ENCODE results near the gene GPRIN1. TPM values are rescaled to one million over a fixed set of nuclear protein-coding genes. Genes with fewer than 3 reads are reported as not detected.
A peak's percentile ranks its signal among the peaks of the same experiment; 100 is the strongest.
"Not testable (repeated sequence)": the region's sequence is repeated elsewhere in the genome, so short reads cannot be mapped to it uniquely, and the experiment has no call there.

The GPRIN1 gene
- total RNA-seq, 3 donors from 2014 or later, result 0.64 to 1.2 (median 0.98) TPM

DNA sequence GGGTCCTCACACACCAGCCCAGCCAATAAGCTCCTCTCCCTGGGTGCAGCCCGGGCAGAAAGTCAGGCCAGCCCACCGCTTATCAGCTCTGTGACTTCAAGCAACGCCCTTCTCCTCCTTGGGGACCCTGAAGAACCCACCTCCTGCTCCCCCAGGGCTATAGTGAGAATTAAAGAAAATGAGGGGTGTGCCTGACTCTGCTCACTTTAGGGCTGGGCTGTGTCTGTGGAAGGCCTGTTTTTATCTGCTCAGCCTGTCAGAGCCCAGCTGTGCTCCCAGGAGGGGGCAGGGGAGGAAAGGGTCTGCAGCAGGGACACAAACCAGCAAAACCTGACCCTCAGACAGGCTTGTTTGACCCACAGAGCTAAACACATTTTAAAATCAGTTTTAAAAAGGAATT is 3.9 kb downstream of the GPRIN1 start:
- Histone ChIP-seq H3K4me1 (peaks cover 0 to 4% of the 10 kb centered on the region in 2 donors), H3K36me3 (no peaks in the 10 kb centered on the region), H3K9me3 (no peaks in the 10 kb centered on the region), H3K27ac (no peak overlapping the region), H3K27me3 (peaks cover 0 to 3% of the 10 kb centered on the region in 2 donors), H3K4me3 (no peak overlapping the region)
- TF ChIP-seq, protein P1, sequence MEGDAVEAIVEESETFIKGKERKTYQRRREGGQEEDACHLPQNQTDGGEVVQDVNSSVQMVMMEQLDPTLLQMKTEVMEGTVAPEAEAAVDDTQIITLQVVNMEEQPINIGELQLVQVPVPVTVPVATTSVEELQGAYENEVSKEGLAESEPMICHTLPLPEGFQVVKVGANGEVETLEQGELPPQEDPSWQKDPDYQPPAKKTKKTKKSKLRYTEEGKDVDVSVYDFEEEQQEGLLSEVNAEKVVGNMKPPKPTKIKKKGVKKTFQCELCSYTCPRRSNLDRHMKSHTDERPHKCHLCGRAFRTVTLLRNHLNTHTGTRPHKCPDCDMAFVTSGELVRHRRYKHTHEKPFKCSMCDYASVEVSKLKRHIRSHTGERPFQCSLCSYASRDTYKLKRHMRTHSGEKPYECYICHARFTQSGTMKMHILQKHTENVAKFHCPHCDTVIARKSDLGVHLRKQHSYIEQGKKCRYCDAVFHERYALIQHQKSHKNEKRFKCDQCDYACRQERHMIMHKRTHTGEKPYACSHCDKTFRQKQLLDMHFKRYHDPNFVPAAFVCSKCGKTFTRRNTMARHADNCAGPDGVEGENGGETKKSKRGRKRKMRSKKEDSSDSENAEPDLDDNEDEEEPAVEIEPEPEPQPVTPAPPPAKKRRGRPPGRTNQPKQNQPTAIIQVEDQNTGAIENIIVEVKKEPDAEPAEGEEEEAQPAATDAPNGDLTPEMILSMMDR (IDR thresholded peaks at IDR 0.05), result no peak
- TF ChIP-seq POLR2A (IDR thresholded peaks at IDR 0.05), result no peak
- no peak for TF ChIP-seq POLR2AphosphoS5 (IDR thresholded peaks at IDR 0.05)
- intact Hi-C loops (cut with DNase I; ENCODE audit: low total_unique reads), result no loop called here
- no peak for DNase-seq (ENCODE audit: low spot score in 2 of 2)

DNA sequence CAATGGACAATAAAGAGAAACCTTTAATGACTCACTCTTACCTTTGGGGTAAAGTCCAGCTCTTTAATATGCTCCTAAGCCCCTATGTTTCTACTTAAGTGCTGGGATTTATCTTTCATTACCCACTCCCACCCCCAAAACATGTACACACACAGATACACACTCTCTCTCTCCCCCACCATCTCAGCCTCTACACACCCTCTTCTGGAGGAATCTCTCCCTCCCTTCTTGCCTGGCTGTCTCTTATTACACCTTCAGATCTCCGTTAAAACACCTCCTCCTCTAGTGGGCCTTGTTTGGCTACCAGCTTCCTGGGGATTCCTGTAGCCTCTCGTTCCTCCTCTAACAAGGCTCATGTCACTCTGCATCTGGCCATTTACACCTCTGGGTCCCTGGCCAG is 6.9 kb downstream of the GPRIN1 start:
- intact Hi-C loops (cut with DNase I; ENCODE audit: low total_unique reads), result no loop called here
- TF ChIP-seq, protein P1 (IDR thresholded peaks at IDR 0.05), result no peak
- TF ChIP-seq POLR2A (IDR thresholded peaks at IDR 0.05) (no peak), POLR2AphosphoS5 (IDR thresholded peaks at IDR 0.05) (no peak)

GRCh38 chr5:176601901-176602482 is 8.0 kb downstream of the GPRIN1 start:
- DNase-seq (ENCODE audit: low spot score in 2 of 2), result no peak
- Histone ChIP-seq H3K27me3 (no peaks in the 10 kb centered on the region), H3K9me3 (no peaks in the 10 kb centered on the region), H3K4me3 (no peak overlapping the region), H3K36me3 (no peaks in the 10 kb centered on the region), H3K27ac (no peak overlapping the region), H3K4me1 (no peaks in the 10 kb centered on the region)
- intact Hi-C loops (cut with DNase I; ENCODE audit: low total_unique reads), result no loop called here
- TF ChIP-seq, protein P1 (IDR thresholded peaks at IDR 0.05), result no peak
- TF ChIP-seq POLR2A (IDR thresholded peaks at IDR 0.05) (no peak), POLR2AphosphoS5 (IDR thresholded peaks at IDR 0.05) (no peak)

More for the DNA sequence above, 6.9 kb downstream of the GPRIN1 start:
- no peak for DNase-seq (ENCODE audit: low spot score in 2 of 2)
- Histone ChIP-seq H3K4me3 (no peak overlapping the region), H3K4me1 (no peaks in the 10 kb centered on the region), H3K27ac (no peak overlapping the region), H3K36me3 (no peaks in the 10 kb centered on the region), H3K9me3 (no peaks in the 10 kb centered on the region), H3K27me3 (no peaks in the 10 kb centered on the region)

GRCh38 chr5:176599749-176600430 is 10.1 kb downstream of the GPRIN1 start:
- H3K36me3 ChIP-seq; H3K4me1 ChIP-seq; intact Hi-C loops (cut with DNase I; ENCODE audit: low total_unique reads); H3K4me3 ChIP-seq; H3K9me3 ChIP-seq; DNase-seq (ENCODE audit: low spot score in 2 of 2); H3K27me3 ChIP-seq; H3K27ac ChIP-seq: not testable (repeated sequence)

GRCh38 chr5:176597417-176598389 is 12.3 kb downstream of the GPRIN1 start:
- Histone ChIP-seq H3K4me1 (no peaks in the 10 kb centered on the region), H3K27me3 (peaks cover 0 to 8% of the 10 kb centered on the region in 2 donors), H3K9me3 (no peaks in the 10 kb centered on the region), H3K36me3 (no peaks in the 10 kb centered on the region), H3K27ac (no peak overlapping the region), H3K4me3 (peak overlapping the region in 2 of 3 donors; percentile 46 to 63)
- TF ChIP-seq POLR2AphosphoS5 (IDR thresholded peaks at IDR 0.05), result no peak
- TF ChIP-seq POLR2A (IDR thresholded peaks at IDR 0.05), result no peak
- TF ChIP-seq, protein P1 (IDR thresholded peaks at IDR 0.05), result no peak
- DNase-seq (ENCODE audit: low spot score in 2 of 2), result no peak
- intact Hi-C loops (cut with DNase I; ENCODE audit: low total_unique reads), result no loop called here

All from breast epithelium (tissue), 4 donors.